GM06990 (cell line): Measurements from ENCODE around the gene EIF3D.

Source experiments
- DNase-seq: peaks from one replicate; pipeline ENCODE4 v3.0.0-alpha.2; 2011; ENCODE audit not compliant: insufficient read length; ENCODE audit errors: extremely low read depth
- H3K27me3 ChIP-seq: replicated peaks from 2 replicates; pipeline ENCODE4 v1.6.0; 2011; ENCODE audit warnings: low read length; ENCODE audit not compliant: control insufficient read depth, insufficient read depth
- H3K36me3 ChIP-seq: 2 replicates; pipeline ENCODE4 v1.5.1; 2011; ENCODE audit warnings: low read length; ENCODE audit not compliant: control insufficient read depth, insufficient read depth
- H3K4me3 ChIP-seq: replicated peaks from 2 replicates; pipeline ENCODE4 v1.5.1; 2011; ENCODE audit warnings: low read depth, mild to moderate bottlenecking, control low read depth, low read length
- TF ChIP-seq, protein P1 (sequence below): IDR thresholded peaks from 2 replicates; pipeline ENCODE4 v1.5.1; 2011; ENCODE audit warnings: low read length, control low read depth, mild to moderate bottlenecking, inconsistent platforms; ENCODE audit not compliant: insufficient read depth, poor library complexity, severe bottlenecking

EIF3D gene

DNA sequence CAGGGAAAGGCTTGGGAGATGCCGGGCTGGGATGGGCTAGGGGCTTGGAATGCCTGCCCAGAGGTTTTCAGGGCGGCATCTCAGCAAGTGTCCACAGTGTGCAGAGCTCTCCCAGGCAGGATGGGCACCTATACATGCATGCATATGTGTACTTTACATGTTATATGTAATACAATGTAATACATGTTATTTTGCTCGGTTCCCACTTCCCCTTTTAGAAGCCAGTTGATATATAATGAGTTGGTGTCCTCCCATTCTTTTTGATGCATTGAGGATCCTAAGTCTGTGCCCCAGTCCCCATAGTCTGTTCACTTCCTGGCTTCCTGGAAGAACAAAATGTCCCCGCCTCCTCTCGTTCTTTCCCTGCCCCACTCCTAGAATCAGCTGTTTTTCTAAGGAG is 20.1 kb upstream of the EIF3D start:
- DNase-seq: no peak
- Histone ChIP-seq H3K4me3 (no peak overlapping the region), H3K27me3 (no peaks in the 10 kb centered on the region; the same call in 1 of the 2 replicates), H3K36me3 (no peaks in the 10 kb centered on the region)
- TF ChIP-seq, protein P1, sequence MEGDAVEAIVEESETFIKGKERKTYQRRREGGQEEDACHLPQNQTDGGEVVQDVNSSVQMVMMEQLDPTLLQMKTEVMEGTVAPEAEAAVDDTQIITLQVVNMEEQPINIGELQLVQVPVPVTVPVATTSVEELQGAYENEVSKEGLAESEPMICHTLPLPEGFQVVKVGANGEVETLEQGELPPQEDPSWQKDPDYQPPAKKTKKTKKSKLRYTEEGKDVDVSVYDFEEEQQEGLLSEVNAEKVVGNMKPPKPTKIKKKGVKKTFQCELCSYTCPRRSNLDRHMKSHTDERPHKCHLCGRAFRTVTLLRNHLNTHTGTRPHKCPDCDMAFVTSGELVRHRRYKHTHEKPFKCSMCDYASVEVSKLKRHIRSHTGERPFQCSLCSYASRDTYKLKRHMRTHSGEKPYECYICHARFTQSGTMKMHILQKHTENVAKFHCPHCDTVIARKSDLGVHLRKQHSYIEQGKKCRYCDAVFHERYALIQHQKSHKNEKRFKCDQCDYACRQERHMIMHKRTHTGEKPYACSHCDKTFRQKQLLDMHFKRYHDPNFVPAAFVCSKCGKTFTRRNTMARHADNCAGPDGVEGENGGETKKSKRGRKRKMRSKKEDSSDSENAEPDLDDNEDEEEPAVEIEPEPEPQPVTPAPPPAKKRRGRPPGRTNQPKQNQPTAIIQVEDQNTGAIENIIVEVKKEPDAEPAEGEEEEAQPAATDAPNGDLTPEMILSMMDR: no peak

DNA sequence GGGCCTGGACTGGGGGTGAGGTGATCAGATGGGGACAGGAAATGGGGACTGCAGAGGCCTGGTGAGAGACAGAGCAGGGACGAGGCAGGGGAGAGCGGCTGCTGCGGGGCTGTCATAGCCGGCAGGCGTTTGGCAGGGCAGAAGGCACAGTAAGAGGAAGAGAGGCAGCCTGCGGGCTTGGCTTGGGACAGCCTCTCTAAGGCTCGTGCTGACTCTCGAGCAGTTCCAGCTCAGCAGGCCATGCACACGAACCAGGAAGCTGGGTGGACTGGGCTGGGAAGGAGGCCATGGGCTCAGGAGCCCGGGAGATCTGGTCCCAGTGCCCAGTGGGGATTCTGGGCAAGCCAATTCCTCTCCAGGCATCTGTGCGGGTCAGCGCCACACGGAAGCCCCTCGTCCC is 19.6 kb upstream of the EIF3D start:
- no peak for DNase-seq
- TF ChIP-seq, protein P1: no peak
- H3K36me3 ChIP-seq: no peaks in the 10 kb centered on the region
- H3K4me3 ChIP-seq: no peak overlapping the region
- no peaks in the 10 kb centered on the region; the same call in 1 of the 2 replicates for H3K27me3 ChIP-seq

DNA sequence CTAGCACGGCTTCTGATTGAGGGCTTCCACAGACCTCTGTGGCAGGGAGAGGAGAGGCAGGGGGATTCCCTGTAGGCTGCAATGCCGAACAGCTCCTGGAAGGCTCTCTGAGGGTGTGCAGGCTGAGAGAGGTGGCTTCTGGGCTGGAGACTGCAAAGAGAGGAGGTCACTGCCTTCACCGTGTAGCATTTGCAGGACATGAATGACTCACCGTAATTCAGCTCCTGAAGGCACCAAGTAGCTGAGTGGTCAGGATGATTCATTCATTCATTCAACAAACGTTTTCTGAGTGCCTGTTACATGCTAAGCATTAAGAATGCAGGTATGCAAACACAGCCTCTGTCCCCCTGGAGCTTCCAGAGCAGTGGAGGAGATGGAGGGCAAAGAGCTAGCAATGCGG is 18.0 kb upstream of the EIF3D start:
- Histone ChIP-seq H3K36me3 (no peaks in the 10 kb centered on the region), H3K27me3 (no peaks in the 10 kb centered on the region; the same call in 1 of the 2 replicates), H3K4me3 (no peak overlapping the region)
- TF ChIP-seq, protein P1: no peak
- no peak for DNase-seq

DNA sequence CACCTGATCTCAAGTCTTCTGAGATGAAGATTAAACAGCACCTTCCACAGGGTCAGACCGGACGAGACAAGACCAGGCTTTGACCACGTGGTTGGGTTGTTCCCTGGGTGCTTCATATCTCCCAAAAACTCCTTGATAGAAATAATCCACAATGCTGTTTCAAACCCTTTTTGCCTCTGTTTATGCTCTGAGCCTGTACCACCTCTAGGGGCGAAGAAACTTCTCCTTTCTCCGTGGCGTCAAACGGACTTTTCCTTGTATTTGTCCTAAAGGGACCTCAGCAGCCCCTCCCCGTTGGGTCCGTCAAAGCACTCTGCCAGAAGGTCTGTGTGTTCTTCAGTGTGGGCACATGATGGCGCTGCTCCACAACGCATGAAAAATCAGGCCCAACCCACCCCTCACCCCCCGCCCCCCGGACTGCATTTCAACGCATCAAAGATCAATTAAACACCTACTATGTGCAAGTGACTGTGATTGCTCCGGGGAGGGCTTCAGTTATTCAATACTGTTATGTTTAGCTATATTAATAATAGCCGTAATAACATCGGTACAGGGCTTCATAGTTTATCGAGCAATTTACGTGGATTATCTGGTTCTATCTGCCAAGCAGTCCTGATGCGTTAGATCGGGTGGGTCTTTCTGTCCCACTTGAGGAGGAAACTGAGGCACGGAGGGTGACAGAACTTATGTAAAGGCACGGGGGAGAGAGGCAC is 17.3 kb upstream of the EIF3D start:
- no peak overlapping the region for H3K4me3 ChIP-seq
- no peak for DNase-seq
- TF ChIP-seq, protein P1: peak; percentile 61
- H3K27me3 ChIP-seq: no peaks in the 10 kb centered on the region; the same call in 1 of the 2 replicates
- H3K36me3 ChIP-seq: no peaks in the 10 kb centered on the region

DNA sequence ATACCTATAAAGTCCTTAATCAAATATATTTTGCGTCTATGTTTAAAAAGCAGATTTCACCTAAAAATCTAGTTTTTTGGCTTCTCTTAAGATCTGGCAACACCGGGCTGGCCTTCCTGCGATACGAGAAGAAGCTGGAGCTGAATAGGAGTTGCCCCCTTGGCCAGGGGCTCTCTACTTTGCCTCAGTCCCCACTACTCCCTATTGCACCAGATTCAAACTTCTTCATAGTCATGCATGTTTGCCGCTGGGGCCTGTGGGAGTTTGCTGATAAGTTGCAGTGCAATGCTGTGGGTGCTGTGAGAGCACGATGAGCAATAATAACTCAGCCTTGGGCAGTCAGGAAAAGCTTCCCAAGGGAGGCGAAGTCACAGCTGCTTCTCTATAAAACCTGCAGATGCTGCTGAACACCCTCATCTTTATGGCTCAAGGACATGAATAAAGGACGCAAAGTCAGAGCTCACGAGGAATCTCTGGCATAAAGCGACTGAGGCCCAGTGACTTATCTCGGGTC is 15.2 kb upstream of the EIF3D start:
- no peak overlapping the region for H3K4me3 ChIP-seq
- no peak for DNase-seq
- H3K36me3 ChIP-seq: no peaks in the 10 kb centered on the region
- H3K27me3 ChIP-seq: peaks cover 2% of the 10 kb centered on the region
- TF ChIP-seq, protein P1: no peak

DNA sequence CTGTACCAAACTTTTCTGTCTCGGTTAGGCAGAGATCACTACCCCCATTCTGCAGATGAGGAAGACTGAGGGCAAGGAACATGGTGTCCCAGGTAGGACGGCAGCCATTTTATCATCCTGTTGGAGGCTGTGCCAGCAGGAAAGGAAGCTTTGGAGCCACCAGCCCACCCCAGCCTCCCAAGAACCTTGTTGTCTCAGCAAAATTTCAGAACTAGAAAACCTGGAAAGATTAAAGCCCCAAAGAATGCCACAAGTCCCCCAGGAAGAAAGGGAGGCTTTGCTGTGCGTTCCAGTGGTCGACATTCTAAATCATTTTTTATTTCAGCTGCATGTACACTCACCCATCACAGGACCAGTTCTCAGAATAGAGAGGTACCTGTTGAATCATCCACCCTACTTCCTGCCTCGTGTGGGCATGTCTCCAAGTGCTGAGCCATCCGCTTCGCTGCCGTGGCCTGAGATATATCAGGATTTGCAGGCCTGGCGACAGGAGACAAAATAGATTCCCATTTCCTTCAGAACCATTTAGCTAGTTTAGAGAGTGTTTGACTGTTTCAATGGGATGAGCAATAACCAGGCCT is 13.0 kb upstream of the EIF3D start:
- Histone ChIP-seq H3K27me3 (peaks cover 2% of the 10 kb centered on the region), H3K4me3 (no peak overlapping the region), H3K36me3 (no peaks in the 10 kb centered on the region)
- TF ChIP-seq, protein P1: no peak
- no peak for DNase-seq
